ENCODE measurements around the gene CTDP1.

DNA sequence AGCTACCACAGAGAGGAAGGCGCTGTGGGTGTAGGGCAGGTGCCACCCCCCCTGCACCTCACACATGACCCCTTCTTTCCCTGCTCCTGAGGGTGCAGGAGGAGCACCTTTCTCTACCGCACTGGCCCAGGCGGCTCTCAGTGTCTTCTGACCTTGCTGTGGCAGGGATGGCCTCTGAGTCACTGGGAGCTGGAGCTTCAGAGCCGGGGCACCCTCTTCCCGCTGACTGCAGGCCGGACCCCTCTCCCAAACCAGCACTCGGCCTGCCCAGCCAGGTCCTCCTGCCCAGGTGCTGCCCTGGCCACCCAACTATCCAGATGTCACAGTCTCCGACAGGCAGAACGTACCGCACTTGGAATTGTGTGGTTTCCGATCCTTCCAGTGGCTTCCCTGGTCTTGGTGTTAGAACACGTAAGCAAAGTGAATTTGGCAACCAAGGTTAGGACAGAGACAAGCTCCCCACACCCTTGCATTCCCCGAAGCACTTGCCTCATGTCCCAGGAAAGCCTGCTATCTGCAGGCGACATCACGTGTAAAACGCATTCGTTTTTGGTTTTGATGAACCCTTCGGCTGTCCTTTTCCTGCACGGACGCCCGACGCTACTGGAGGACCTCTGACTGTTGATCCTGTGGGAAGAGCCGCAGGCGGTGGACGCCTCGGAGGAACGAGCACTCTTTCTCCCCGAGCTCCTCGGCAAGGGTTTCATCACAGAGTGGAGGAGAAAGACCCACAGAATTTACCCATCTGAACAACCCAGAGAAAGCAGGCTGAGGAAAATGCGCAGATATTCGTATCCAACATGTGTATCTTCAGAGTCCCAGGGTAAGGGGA is 93.5 kb downstream of the CTDP1 start:
- TF ChIP-seq CTCF (conservative IDR thresholded peaks at IDR 0.05; ENCODE audit: low read depth, low read length) (no peak), EZH2 (IDR thresholded peaks at IDR 0.05; ENCODE audit: borderline replicate concordance, low read depth, low read length, poor library complexity, severe bottlenecking) (no peak)

Data from A673 (cell line).